COLO668 (cell line): ENCODE data around the gene FLT1.

Experiments
- DNase-seq: peaks from one replicate; lab custom pipeline; 2025; ENCODE audit not compliant: unreplicated experiment; lab: John Stamatoyannopoulos, UW

Gene FLT1

GRCh38 chr13:28459911-28460310 lies 35.0 kb downstream of the FLT1 start:
- DNase-seq = no peak

GRCh38 chr13:28458608-28459007 lies 36.3 kb downstream of the FLT1 start:
- DNase-seq = no peak

- DNase-seq = no peak
Observed at GRCh38 chr13:28458051-28458450, 36.9 kb downstream of the FLT1 start.

GRCh38 chr13:28457521-28457920 lies 37.4 kb downstream of the FLT1 start:
- no peak for DNase-seq

GRCh38 chr13:28455580-28456194 lies 39.2 kb downstream of the FLT1 start:
- DNase-seq = no peak

- no peak for DNase-seq
Observed at GRCh38 chr13:28452755-28453154, 42.2 kb downstream of the FLT1 start.

GRCh38 chr13:28451482-28452217 lies 43.3 kb downstream of the FLT1 start:
- DNase-seq = no peak

GRCh38 chr13:28449826-28450773 lies 44.8 kb downstream of the FLT1 start:
- no peak for DNase-seq

- DNase-seq = no peak
Observed at GRCh38 chr13:28448651-28449358, 46.1 kb downstream of the FLT1 start.

GRCh38 chr13:28447989-28448388 lies 46.9 kb downstream of the FLT1 start:
- DNase-seq = no peak

- no peak for DNase-seq
Observed at GRCh38 chr13:28447206-28447605, 47.7 kb downstream of the FLT1 start.

GRCh38 chr13:28442839-28443238 lies 52.1 kb downstream of the FLT1 start:
- no peak for DNase-seq

GRCh38 chr13:28441529-28441928 lies 53.4 kb downstream of the FLT1 start:
- no peak for DNase-seq

GRCh38 chr13:28440774-28441504 lies 54.0 kb downstream of the FLT1 start:
- DNase-seq = peak; percentile 24

GRCh38 chr13:28438598-28439334 lies 56.2 kb downstream of the FLT1 start:
- no peak for DNase-seq

- DNase-seq = no peak
Observed at GRCh38 chr13:28438067-28438466, 56.9 kb downstream of the FLT1 start.

GRCh38 chr13:28435917-28436316 lies 59.0 kb downstream of the FLT1 start:
- no peak for DNase-seq

- DNase-seq = no peak
Observed at GRCh38 chr13:28434926-28435325, 60.0 kb downstream of the FLT1 start.

- no peak for DNase-seq
Observed at GRCh38 chr13:28432816-28433560, 61.9 kb downstream of the FLT1 start.
